Measurements from ENCODE around the gene TTC9C. TPM values are rescaled to one million over a fixed set of nuclear protein-coding genes. Genes with fewer than 3 reads are reported as not detected.

The TTC9C gene
- total RNA-seq, 1 donor from 2014 or later, result 27.0 TPM

Other genes with a start within 250 kb of the TTC9C start
- 550 TPM for gene AHNAK, start 181.7 kb upstream of the TTC9C start, total RNA-seq (ENCODE audit: insufficient read depth, low replicate concordance)
- 944 TPM for gene EEF1G, start 154.6 kb upstream of the TTC9C start, total RNA-seq (ENCODE audit: insufficient read depth, low replicate concordance)
- 2.4 TPM for gene TUT1, start 137.0 kb upstream of the TTC9C start, total RNA-seq (ENCODE audit: insufficient read depth, low replicate concordance)
- 58.3 TPM for gene MTA2, start 126.6 kb upstream of the TTC9C start, total RNA-seq (ENCODE audit: insufficient read depth, low replicate concordance)
- gene EML3, start 115.7 kb upstream of the TTC9C start, total RNA-seq (ENCODE audit: insufficient read depth, low replicate concordance), result 41.7 TPM
- 8.7 TPM for gene ROM1, start 115.2 kb upstream of the TTC9C start, total RNA-seq (ENCODE audit: insufficient read depth, low replicate concordance)
- 7.9 TPM for gene B3GAT3, start 106.5 kb upstream of the TTC9C start, total RNA-seq (ENCODE audit: insufficient read depth, low replicate concordance)
- 96.8 TPM for gene GANAB, start 81.9 kb upstream of the TTC9C start, total RNA-seq (ENCODE audit: insufficient read depth, low replicate concordance)
- 11.3 TPM for gene INTS5, start 75.2 kb upstream of the TTC9C start, total RNA-seq (ENCODE audit: insufficient read depth, low replicate concordance)
- 14.2 TPM for gene C11orf98, start 63.3 kb upstream of the TTC9C start, total RNA-seq (ENCODE audit: insufficient read depth, low replicate concordance)
- gene CSKMT, start 63.2 kb upstream of the TTC9C start, total RNA-seq (ENCODE audit: insufficient read depth, low replicate concordance), result 3.1 TPM
- gene UQCC3, start 56.8 kb upstream of the TTC9C start, total RNA-seq (ENCODE audit: insufficient read depth, low replicate concordance), result 2.9 TPM
- 0.72 TPM for gene LBHD1, start 56.2 kb upstream of the TTC9C start, total RNA-seq (ENCODE audit: insufficient read depth, low replicate concordance)
- 98.0 TPM for gene UBXN1, start 49.4 kb upstream of the TTC9C start, total RNA-seq (ENCODE audit: insufficient read depth, low replicate concordance)
- 3.1 TPM for gene LRRN4CL, start 39.0 kb upstream of the TTC9C start, total RNA-seq (ENCODE audit: insufficient read depth, low replicate concordance)
- 6.3 TPM for gene BSCL2, start 21.1 kb upstream of the TTC9C start, total RNA-seq (ENCODE audit: insufficient read depth, low replicate concordance)
- gene GNG3, start 20.8 kb upstream of the TTC9C start, total RNA-seq (ENCODE audit: insufficient read depth, low replicate concordance), result not detected
- gene HNRNPUL2, start 1.0 kb upstream of the TTC9C start, total RNA-seq (ENCODE audit: insufficient read depth, low replicate concordance), result 13.5 TPM
- 6.5 TPM for gene ZBTB3, start 25.7 kb downstream of the TTC9C start, total RNA-seq (ENCODE audit: insufficient read depth, low replicate concordance)
- gene POLR2G, start 33.1 kb downstream of the TTC9C start, total RNA-seq (ENCODE audit: insufficient read depth, low replicate concordance), result 24.6 TPM
- gene TAF6L, start 42.9 kb downstream of the TTC9C start, total RNA-seq (ENCODE audit: insufficient read depth, low replicate concordance), result 10.1 TPM
- gene TMEM179B, start 58.9 kb downstream of the TTC9C start, total RNA-seq (ENCODE audit: insufficient read depth, low replicate concordance), result 11.1 TPM
- gene TMEM223, start 63.5 kb downstream of the TTC9C start, total RNA-seq (ENCODE audit: insufficient read depth, low replicate concordance), result 33.5 TPM
- gene NXF1, start 77.0 kb downstream of the TTC9C start, total RNA-seq (ENCODE audit: insufficient read depth, low replicate concordance), result 22.6 TPM
- gene STX5, start 103.6 kb downstream of the TTC9C start, total RNA-seq (ENCODE audit: insufficient read depth, low replicate concordance), result 44.3 TPM
- gene TEX54, start 104.4 kb downstream of the TTC9C start, total RNA-seq (ENCODE audit: insufficient read depth, low replicate concordance), result not detected
- gene WDR74, start 111.1 kb downstream of the TTC9C start, total RNA-seq (ENCODE audit: insufficient read depth, low replicate concordance), result 44.3 TPM
- gene SLC3A2, start 152.4 kb downstream of the TTC9C start, total RNA-seq (ENCODE audit: insufficient read depth, low replicate concordance), result 77.0 TPM
- 2.4 TPM for gene CHRM1, start 192.9 kb downstream of the TTC9C start, total RNA-seq (ENCODE audit: insufficient read depth, low replicate concordance)

Data from umbilical cord (tissue), 1 donor.